ENCODE measurements around the gene BTBD2.

Gene BTBD2

GRCh38 chr19:1984357-1984756 lies 31.2 kb downstream of the BTBD2 start:
- Mint-ChIP-seq H3K4me1 (ENCODE audit: low read depth) (no peaks in the 10 kb centered on the region), H3K36me3 (ENCODE audit: low read depth) (peaks cover 100% of the 10 kb centered on the region), H3K27me3 (no peaks in the 10 kb centered on the region), H3K9me3 (no peaks in the 10 kb centered on the region), H3K4me3 (no peak overlapping the region), H3K27ac (no peak overlapping the region)
- intact Hi-C loops (cut with micrococcal nuclease) = no loop called here

- no peak overlapping the region for H3K27ac Mint-ChIP-seq
These were observed 34.3 kb downstream of the BTBD2 start for GRCh38 chr19:1981253-1981652.

GRCh38 chr19:1980809-1981181 lies 34.7 kb downstream of the BTBD2 start:
- no peaks in the 10 kb centered on the region for H3K27me3 Mint-ChIP-seq
- intact Hi-C loops (cut with micrococcal nuclease) = no loop called here
- peaks cover 100% of the 10 kb centered on the region for H3K36me3 Mint-ChIP-seq (ENCODE audit: low read depth)

More at GRCh38 chr19:1981253-1981652, 34.3 kb downstream of the BTBD2 start:
- no peak overlapping the region for H3K4me3 Mint-ChIP-seq
- intact Hi-C loops (cut with micrococcal nuclease) = no loop called here
- H3K27me3 Mint-ChIP-seq = no peaks in the 10 kb centered on the region
- peaks cover 100% of the 10 kb centered on the region for H3K36me3 Mint-ChIP-seq (ENCODE audit: low read depth)
- H3K4me1 Mint-ChIP-seq (ENCODE audit: low read depth) = no peaks in the 10 kb centered on the region
- H3K9me3 Mint-ChIP-seq = no peaks in the 10 kb centered on the region

GRCh38 chr19:1980091-1980808 lies 35.3 kb downstream of the BTBD2 start:
- no peaks in the 10 kb centered on the region for H3K4me1 Mint-ChIP-seq (ENCODE audit: low read depth)
- intact Hi-C loops (cut with micrococcal nuclease) = no loop called here
- no peak overlapping the region for H3K4me3 Mint-ChIP-seq
- H3K36me3 Mint-ChIP-seq (ENCODE audit: low read depth) = peaks cover 100% of the 10 kb centered on the region
- H3K27ac Mint-ChIP-seq = no peak overlapping the region
- no peaks in the 10 kb centered on the region for H3K27me3 Mint-ChIP-seq
- H3K9me3 Mint-ChIP-seq = no peaks in the 10 kb centered on the region

More at GRCh38 chr19:1980809-1981181, 34.7 kb downstream of the BTBD2 start:
- H3K4me3 Mint-ChIP-seq = no peak overlapping the region
- no peaks in the 10 kb centered on the region for H3K9me3 Mint-ChIP-seq
- H3K4me1 Mint-ChIP-seq (ENCODE audit: low read depth) = no peaks in the 10 kb centered on the region
- no peak overlapping the region for H3K27ac Mint-ChIP-seq

GRCh38 chr19:1979642-1980041 lies 35.9 kb downstream of the BTBD2 start:
- no peak overlapping the region for H3K27ac Mint-ChIP-seq
- intact Hi-C loops (cut with micrococcal nuclease) = no loop called here
- no peaks in the 10 kb centered on the region for H3K27me3 Mint-ChIP-seq
- H3K9me3 Mint-ChIP-seq = no peaks in the 10 kb centered on the region
- H3K36me3 Mint-ChIP-seq (ENCODE audit: low read depth) = peaks cover 100% of the 10 kb centered on the region
- H3K4me3 Mint-ChIP-seq = no peak overlapping the region
- H3K4me1 Mint-ChIP-seq (ENCODE audit: low read depth) = no peaks in the 10 kb centered on the region

GRCh38 chr19:1979017-1979416 lies 36.5 kb downstream of the BTBD2 start:
- Mint-ChIP-seq H3K4me3 (no peak overlapping the region), H3K4me1 (ENCODE audit: low read depth) (no peaks in the 10 kb centered on the region), H3K27ac (no peak overlapping the region), H3K27me3 (no peaks in the 10 kb centered on the region), H3K36me3 (ENCODE audit: low read depth) (peaks cover 100% of the 10 kb centered on the region), H3K9me3 (no peaks in the 10 kb centered on the region)
- intact Hi-C loops (cut with micrococcal nuclease) = no loop called here

- no peaks in the 10 kb centered on the region for H3K9me3 Mint-ChIP-seq
- peaks cover 100% of the 10 kb centered on the region for H3K36me3 Mint-ChIP-seq (ENCODE audit: low read depth)
These were observed 37.1 kb downstream of the BTBD2 start for GRCh38 chr19:1978346-1978894.

GRCh38 chr19:1977120-1977519 lies 38.4 kb downstream of the BTBD2 start:
- no peak overlapping the region for H3K4me3 Mint-ChIP-seq
- H3K9me3 Mint-ChIP-seq = no peaks in the 10 kb centered on the region
- H3K36me3 Mint-ChIP-seq (ENCODE audit: low read depth) = peaks cover 100% of the 10 kb centered on the region
- H3K27me3 Mint-ChIP-seq = no peaks in the 10 kb centered on the region
- no peak overlapping the region for H3K27ac Mint-ChIP-seq
- no peaks in the 10 kb centered on the region for H3K4me1 Mint-ChIP-seq (ENCODE audit: low read depth)
- intact Hi-C loops (cut with micrococcal nuclease) = no loop called here

More at GRCh38 chr19:1978346-1978894, 37.1 kb downstream of the BTBD2 start:
- Mint-ChIP-seq H3K27ac (no peak overlapping the region), H3K27me3 (no peaks in the 10 kb centered on the region), H3K4me1 (ENCODE audit: low read depth) (no peaks in the 10 kb centered on the region), H3K4me3 (no peak overlapping the region)
- intact Hi-C loops (cut with micrococcal nuclease) = no loop called here

GRCh38 chr19:1975162-1975480 lies 40.4 kb downstream of the BTBD2 start:
- peaks cover 5% of the 10 kb centered on the region for H3K4me1 Mint-ChIP-seq (ENCODE audit: low read depth)
- intact Hi-C loops (cut with micrococcal nuclease) = no loop called here
- no peaks in the 10 kb centered on the region for H3K9me3 Mint-ChIP-seq
- H3K4me3 Mint-ChIP-seq = no peak overlapping the region
- H3K27ac Mint-ChIP-seq = no peak overlapping the region
- no peaks in the 10 kb centered on the region for H3K27me3 Mint-ChIP-seq
- H3K36me3 Mint-ChIP-seq (ENCODE audit: low read depth) = peaks cover 100% of the 10 kb centered on the region

GRCh38 chr19:1974381-1975161 lies 40.9 kb downstream of the BTBD2 start:
- Mint-ChIP-seq H3K27me3 (no peaks in the 10 kb centered on the region), H3K27ac (no peak overlapping the region), H3K4me3 (no peak overlapping the region), H3K36me3 (ENCODE audit: low read depth) (peaks cover 100% of the 10 kb centered on the region), H3K9me3 (no peaks in the 10 kb centered on the region), H3K4me1 (ENCODE audit: low read depth) (peaks cover 5% of the 10 kb centered on the region)
- intact Hi-C loops (cut with micrococcal nuclease) = no loop called here

GRCh38 chr19:1970806-1971502 lies 44.6 kb downstream of the BTBD2 start:
- Mint-ChIP-seq H3K4me3 (no peak overlapping the region), H3K27me3 (no peaks in the 10 kb centered on the region), H3K9me3 (no peaks in the 10 kb centered on the region), H3K36me3 (ENCODE audit: low read depth) (peaks cover 91% of the 10 kb centered on the region), H3K27ac (no peak overlapping the region), H3K4me1 (ENCODE audit: low read depth) (peaks cover 5% of the 10 kb centered on the region)
- intact Hi-C loops (cut with micrococcal nuclease) = no loop called here

GRCh38 chr19:1970003-1970805 lies 45.3 kb downstream of the BTBD2 start:
- Mint-ChIP-seq H3K4me1 (ENCODE audit: low read depth) (peaks cover 5% of the 10 kb centered on the region), H3K27ac (no peak overlapping the region), H3K36me3 (ENCODE audit: low read depth) (peaks cover 91% of the 10 kb centered on the region), H3K4me3 (no peak overlapping the region), H3K27me3 (no peaks in the 10 kb centered on the region), H3K9me3 (no peaks in the 10 kb centered on the region)
- intact Hi-C loops (cut with micrococcal nuclease) = no loop called here

GRCh38 chr19:1969176-1970002 lies 46.1 kb downstream of the BTBD2 start:
- peaks cover 5% of the 10 kb centered on the region for H3K4me1 Mint-ChIP-seq (ENCODE audit: low read depth)
- intact Hi-C loops (cut with micrococcal nuclease) = no loop called here
- H3K27ac Mint-ChIP-seq = no peak overlapping the region

More at GRCh38 chr19:1969176-1970002, 46.1 kb downstream of the BTBD2 start:
- Mint-ChIP-seq H3K4me3 (no peak overlapping the region), H3K27me3 (no peaks in the 10 kb centered on the region), H3K36me3 (ENCODE audit: low read depth) (peaks cover 91% of the 10 kb centered on the region), H3K9me3 (no peaks in the 10 kb centered on the region)
